HEK293T (cell line): ENCODE data around the gene PPP3R1.

Experiments used
- ARNT ChIP-seq: fragments of 450-650 bp; IDR thresholded peaks from 2 replicates; pipeline ENCODE4 v1.6.1; 2017; ENCODE audit warnings: mild to moderate bottlenecking
- BHLHE40 ChIP-seq: fragments of 450-650 bp; IDR thresholded peaks from 2 replicates; pipeline ENCODE4 v1.6.1; 2016; ENCODE audit warnings: mild to moderate bottlenecking, moderate library complexity, borderline replicate concordance
- HDGF ChIP-seq: fragments of 450-650 bp; IDR thresholded peaks from 2 replicates; pipeline ENCODE4 v1.6.1; 2017; ENCODE audit warnings: antibody characterized with exemption, borderline replicate concordance

- no peak for TF ChIP-seq BHLHE40
- TF ChIP-seq ARNT: no peak
- TF ChIP-seq HDGF: 0 out of 2 replicates have a peak, but pooled peaks have one; percentile 8
Measured at GRCh38 chr2:68251187-68251854, 1.0 kb downstream of the PPP3R1 start.
